Fibroblast of mammary gland (primary cell): Measurements from ENCODE around the gene EEFSEC.

ENCODE experiments used
- DNase-seq: peaks from one replicate; pipeline ENCODE4 v3.0.0-alpha.2; 2010; ENCODE audit warnings: low read depth
- H3K4me3 ChIP-seq: 2 replicates; pipeline ENCODE4 v1.5.1; 2011; ENCODE audit warnings: low read depth, mild to moderate bottlenecking, low read length, moderate library complexity; ENCODE audit not compliant: control insufficient read depth
- CTCF ChIP-seq: conservative IDR thresholded peaks from 2 replicates; pipeline ENCODE4 v1.5.1; 2011; ENCODE audit warnings: low read depth, low read length, inconsistent platforms; ENCODE audit not compliant: control insufficient read depth, insufficient read depth

The EEFSEC gene

DNA sequence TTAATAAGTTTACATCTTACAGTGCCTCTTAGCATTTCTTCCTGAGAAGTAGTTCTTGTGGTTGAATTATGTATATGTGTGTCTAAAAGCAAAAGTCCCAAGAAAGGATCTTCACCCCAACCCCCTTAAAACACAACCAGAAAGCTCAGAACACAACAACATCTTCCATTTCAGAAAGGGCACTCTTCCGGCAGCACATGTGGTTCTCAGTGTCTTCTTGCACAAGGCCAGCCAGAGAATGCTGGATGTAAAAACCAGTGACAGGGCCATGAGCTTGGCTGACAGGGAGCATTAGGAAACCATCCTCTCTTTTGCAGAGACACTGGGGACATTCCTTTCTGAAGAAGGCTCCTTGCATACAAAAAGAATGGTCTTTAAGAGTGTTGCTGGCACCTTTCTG, 45.0 kb downstream of the EEFSEC start:
- TF ChIP-seq CTCF: no peak
- DNase-seq: no peak
- H3K4me3 ChIP-seq: no peak overlapping the region

DNA sequence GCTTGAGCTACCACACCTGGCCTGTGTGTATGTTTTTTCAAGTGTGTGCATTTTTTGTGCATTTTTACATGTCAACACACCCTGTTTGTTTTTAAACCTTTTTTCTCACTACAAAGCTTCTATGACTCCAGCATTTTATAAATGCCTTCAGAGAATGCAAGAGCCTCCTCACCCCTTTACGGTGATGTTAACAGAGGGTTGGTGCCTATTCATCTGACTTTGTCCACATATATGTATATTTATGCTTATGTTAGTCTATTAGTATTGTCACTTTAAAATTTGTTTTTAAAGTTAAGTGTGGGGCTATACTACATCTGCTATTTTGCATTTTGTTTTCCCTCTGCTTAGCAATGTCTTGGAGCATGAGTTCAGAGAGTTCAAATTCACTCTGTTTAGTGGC, 45.8 kb downstream of the EEFSEC start:
- TF ChIP-seq CTCF: no peak
- no peak overlapping the region for H3K4me3 ChIP-seq
- DNase-seq: no peak

- no peak for TF ChIP-seq CTCF
- H3K4me3 ChIP-seq: no peak overlapping the region
- DNase-seq: peak; percentile 30
These were observed 48.0 kb downstream of the EEFSEC start for GRCh38 chr3:128201158-128201755.

- H3K4me3 ChIP-seq: no peak overlapping the region
- DNase-seq: no peak
- TF ChIP-seq CTCF: no peak
These were observed 49.9 kb downstream of the EEFSEC start for GRCh38 chr3:128203169-128203568.

DNA sequence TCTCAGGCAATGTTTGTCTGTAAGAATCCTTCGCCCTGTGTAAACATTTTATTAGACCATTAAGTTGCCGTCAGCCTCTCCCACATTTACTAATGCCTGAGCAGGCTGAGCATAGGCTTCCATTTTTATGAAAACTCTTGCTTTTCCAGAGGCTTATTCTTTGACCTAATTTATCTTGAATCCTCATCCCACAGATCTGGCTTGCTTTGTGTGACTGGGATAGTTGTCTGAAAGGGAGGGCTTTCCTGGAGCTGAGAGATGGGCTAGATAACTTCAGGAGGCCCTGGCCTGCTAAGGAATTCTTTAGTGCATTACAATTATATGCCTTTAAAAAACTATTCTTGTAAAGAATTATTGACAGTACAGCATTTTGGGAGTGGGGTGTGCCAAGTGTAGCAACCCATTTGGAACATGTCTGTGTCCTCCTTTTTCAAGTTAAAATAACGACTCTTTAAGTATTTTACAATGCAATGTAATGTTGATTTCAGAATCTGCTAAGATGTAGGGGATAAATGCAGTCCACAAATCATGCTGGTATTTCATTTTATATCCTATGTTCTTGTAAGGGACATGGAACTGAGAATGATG, 52.4 kb downstream of the EEFSEC start:
- TF ChIP-seq CTCF: no peak
- H3K4me3 ChIP-seq: no peak overlapping the region
- DNase-seq: no peak

- no peak overlapping the region for H3K4me3 ChIP-seq
- DNase-seq: no peak
- TF ChIP-seq CTCF: no peak
These were observed 54.7 kb downstream of the EEFSEC start for GRCh38 chr3:128207951-128208350.
